Measurements from ENCODE around the gene MYOF.

The MYOF gene, protein sequence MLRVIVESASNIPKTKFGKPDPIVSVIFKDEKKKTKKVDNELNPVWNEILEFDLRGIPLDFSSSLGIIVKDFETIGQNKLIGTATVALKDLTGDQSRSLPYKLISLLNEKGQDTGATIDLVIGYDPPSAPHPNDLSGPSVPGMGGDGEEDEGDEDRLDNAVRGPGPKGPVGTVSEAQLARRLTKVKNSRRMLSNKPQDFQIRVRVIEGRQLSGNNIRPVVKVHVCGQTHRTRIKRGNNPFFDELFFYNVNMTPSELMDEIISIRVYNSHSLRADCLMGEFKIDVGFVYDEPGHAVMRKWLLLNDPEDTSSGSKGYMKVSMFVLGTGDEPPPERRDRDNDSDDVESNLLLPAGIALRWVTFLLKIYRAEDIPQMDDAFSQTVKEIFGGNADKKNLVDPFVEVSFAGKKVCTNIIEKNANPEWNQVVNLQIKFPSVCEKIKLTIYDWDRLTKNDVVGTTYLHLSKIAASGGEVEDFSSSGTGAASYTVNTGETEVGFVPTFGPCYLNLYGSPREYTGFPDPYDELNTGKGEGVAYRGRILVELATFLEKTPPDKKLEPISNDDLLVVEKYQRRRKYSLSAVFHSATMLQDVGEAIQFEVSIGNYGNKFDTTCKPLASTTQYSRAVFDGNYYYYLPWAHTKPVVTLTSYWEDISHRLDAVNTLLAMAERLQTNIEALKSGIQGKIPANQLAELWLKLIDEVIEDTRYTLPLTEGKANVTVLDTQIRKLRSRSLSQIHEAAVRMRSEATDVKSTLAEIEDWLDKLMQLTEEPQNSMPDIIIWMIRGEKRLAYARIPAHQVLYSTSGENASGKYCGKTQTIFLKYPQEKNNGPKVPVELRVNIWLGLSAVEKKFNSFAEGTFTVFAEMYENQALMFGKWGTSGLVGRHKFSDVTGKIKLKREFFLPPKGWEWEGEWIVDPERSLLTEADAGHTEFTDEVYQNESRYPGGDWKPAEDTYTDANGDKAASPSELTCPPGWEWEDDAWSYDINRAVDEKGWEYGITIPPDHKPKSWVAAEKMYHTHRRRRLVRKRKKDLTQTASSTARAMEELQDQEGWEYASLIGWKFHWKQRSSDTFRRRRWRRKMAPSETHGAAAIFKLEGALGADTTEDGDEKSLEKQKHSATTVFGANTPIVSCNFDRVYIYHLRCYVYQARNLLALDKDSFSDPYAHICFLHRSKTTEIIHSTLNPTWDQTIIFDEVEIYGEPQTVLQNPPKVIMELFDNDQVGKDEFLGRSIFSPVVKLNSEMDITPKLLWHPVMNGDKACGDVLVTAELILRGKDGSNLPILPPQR (N-terminal part only)

DNA sequence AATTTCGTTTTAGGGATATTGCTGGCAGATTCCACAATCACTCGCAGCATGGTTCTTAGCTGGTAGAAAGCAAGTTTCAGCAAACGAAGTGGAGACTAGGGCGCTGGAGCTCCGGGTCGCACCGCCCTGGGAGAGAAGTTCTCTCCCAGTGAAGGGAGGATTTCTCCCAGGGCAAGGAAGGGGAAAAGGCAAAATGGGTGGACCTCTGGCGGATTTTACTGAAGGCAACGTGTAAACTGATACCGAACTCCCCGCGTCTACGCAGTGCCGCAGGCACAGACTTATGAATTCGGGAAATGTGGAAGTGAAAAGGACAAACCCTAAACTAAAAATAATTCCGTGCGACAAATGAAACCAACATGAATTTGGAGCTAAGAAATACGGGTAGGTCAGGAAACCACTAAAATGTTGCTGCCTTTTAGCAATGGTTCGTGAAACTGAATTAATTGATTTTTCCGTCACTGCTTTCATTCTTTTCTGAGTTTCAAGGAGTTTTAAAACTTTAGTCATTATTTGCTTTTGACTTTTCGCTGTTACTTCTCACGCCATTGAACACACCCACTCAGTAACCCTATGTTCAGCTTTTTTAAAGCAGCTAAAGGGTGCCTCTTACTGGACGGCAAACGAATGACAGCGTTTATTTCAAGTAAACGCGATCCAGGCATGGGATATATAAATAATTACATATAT, at the start of gene MYOF:
Gene MYOF, minus strand, starts transcription at position 190 of the 690 bp plus-strand sequence. Its CDS starts 140 bp downstream, at position 50.
- peak; percentile 82 for DNase-seq (ENCODE audit: low read depth)

DNA sequence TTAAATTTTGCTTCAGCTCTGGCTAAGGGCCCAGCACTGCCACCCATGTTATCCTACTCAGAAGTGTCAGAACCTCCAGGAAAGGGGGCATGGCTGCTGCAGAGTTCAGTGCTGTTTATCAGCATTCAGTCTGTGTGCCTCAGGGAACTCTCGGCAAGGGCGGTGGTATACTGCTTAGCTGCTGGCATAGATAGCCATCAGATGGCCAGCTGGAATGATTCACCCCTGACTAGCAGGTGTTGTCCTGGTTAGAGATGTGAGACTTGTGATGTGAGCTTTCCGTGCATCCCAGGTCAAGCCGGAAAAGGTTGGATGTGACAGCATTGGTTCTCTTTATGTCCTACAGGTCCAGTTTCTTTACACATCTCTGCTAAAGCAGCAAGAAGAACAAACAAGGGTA, 36.4 kb upstream of the MYOF start:
- no peak for DNase-seq (ENCODE audit: low read depth)

DNA sequence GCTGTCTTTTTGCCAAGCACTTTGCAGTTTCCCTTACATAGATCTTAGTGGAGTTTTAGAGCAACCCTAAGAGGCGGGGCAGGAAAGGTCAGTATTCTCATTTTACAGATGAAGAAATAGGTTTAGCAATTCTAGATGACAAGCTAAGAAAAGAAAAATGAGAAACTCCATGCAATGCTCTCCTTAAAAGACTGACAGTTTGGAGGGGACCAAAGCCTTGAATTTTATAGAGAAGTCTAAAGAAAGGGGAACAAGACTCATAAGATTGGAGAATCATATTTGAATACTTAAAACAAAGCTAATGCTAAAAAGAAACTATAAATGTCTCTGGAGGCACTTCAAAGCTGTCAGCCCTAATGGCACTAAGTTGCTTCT, 33.9 kb upstream of the MYOF start:
- peak; percentile 34 for DNase-seq (ENCODE audit: low read depth)

DNA sequence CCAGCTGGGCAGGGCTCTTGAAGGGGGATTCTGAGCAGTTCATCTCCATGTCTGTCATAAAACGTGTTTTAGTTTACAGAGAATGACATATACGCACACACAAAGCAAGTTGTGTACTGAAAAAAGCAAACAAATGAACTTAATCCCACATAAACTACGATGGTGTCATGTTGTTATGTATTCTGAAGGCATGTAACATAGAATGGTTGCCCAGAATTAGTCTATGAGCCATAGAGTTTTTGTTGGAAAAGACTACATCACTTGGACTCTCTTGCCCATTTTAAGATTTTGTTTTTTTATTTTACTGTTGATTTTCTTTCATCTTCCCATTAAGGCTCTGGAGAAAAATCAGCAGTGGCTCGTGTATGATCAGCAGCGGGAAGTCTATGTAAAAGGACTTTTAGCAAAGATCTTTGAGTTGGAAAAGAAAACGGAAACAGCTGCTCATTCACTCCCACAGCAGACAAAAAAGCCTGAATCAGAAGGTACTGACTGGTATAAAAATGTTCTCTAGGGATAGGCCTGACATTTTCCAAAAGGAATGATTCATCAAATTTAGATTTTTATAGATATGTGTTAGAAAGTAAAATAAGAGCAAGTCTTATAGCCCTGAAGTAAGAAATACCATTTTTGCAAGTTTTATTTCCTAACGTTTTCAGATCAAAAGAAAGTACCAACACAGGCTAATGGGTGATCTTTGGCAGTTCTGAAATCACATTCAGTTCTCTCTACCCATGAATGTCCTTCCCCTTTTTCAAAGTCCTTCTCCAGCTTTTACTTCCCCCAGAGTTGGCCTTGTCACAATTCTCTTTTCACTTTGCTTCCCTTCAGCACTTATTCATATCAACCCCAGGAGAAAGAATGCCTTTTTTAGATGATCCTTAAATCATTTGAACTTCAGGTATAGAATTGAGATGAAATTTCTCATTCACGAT, 33.2 kb upstream of the MYOF start:
- DNase-seq (ENCODE audit: low read depth): peak; percentile 89

- DNase-seq (ENCODE audit: low read depth): no peak
Measured at GRCh38 chr10:93514521-93514920, 32.4 kb upstream of the MYOF start.

DNA sequence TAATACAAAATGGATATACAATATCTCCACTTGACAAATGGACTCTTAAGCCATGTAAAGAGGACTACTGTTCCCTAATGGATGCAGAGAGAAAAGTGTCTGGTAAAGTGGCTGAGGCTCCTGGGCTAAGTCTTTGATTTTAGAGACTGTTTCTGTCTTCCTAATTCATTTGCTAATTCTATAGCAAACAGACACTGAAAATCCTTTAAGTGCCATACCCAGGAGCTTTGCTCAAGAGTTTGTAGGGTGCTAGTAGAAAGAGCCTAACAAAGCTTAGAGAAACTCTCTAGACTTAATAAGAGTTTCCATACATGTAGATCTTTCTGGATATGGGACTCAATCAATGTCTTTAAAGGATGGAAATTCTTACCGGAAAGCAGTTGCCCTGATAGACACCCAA, 31.0 kb upstream of the MYOF start:
- no peak for DNase-seq (ENCODE audit: low read depth)

GRCh38 chr10:93512565-93512964, 30.4 kb upstream of the MYOF start:
- peak; percentile 38 for DNase-seq (ENCODE audit: low read depth)

GRCh38 chr10:93509816-93510215, 27.7 kb upstream of the MYOF start:
- no peak for DNase-seq (ENCODE audit: low read depth)

DNA sequence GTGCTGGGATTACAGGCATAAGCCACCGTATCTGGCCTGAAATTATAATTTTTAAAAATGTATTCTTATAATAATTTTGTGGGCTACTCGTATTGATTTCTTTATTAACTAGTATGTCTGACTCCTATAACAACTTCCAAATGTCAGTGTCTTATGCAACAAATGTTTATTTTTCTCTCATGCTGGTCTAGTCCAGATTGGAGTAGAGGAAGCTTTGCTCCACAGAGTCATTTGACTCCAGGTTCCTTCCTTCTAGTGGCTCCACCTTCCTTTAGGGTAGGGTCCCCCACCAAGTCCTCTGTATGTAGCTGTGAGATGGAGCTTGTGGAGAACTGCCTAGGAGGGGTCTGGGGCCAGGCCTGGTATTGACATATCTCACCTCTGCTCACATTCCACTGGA, 22.9 kb upstream of the MYOF start:
- no peak for DNase-seq (ENCODE audit: low read depth)

DNA sequence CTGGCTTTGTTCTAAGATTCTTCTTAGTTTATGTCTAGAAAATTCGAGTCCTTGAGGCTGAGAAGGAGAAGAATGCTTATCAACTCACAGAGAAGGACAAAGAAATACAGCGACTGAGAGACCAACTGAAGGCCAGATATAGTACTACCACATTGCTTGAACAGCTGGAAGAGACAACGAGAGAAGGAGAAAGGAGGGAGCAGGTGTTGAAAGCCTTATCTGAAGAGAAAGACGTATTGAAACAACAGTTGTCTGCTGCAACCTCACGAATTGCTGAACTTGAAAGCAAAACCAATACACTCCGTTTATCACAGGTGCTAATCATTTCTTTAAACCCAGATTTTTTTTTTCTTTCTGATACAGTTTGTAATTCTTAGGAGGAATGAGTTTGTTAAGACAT, 20.9 kb upstream of the MYOF start:
- DNase-seq (ENCODE audit: low read depth): no peak

GRCh38 chr10:93501650-93502049, 19.5 kb upstream of the MYOF start:
- no peak for DNase-seq (ENCODE audit: low read depth)

DNA sequence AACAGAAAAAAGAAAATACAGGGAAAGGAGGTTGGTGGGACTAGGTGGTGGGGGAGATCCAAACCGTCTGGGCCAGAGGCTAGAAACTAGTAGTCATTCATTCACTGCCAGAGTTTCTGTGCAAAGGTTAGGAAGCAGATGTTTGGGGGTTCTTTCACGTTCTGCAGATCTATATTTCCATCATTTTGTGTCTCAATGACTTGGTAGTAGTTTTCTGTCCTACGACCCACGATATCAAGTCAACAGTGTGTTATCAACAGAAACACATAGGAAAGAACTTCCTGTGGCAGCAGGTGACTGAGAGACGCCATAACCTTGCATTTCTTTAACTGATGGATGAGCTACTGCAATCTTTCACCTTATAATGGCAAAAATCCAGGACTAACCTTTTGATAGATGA, 16.0 kb upstream of the MYOF start:
- no peak for DNase-seq (ENCODE audit: low read depth)

GRCh38 chr10:93496322-93497041, 14.3 kb upstream of the MYOF start, which contains the start of gene CEP55:
Gene CEP55 (plus strand): TSS chr10:93496612. CDS start chr10:93500052, 3,440 bp downstream.
- peak; percentile 86 for DNase-seq (ENCODE audit: low read depth)

DNA sequence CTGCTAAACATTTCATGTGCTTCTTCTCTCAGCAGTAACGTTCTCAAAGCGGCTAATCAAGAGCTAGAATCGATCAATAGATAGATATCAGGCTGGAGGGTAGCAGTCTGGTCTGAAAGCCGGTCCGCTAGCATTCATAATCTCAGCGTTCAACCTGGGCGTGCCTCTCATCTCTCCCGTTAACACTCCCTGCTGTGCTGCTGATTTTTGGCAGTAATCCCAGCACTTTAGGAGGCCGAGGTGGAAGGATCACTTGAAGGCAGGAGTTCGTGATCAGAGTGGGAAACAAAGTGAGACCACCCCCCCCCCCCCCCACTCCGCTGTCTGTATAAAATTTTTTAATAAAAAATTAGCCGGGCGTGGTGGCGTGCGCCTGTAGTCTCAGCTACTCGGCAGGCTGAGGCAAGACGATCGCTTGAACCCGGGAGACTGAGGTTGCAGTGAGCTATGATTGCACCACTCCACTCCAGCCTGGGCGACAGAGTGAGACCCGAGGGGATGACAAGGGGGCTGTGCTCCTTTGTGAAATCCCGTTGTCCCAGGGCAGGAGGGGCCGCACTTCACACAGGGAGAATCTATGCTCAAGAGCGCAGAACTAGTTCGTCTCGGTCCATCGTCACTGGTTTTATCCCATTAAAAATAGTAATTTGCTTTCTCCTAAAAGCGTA, 13.7 kb upstream of the MYOF start:
- DNase-seq (ENCODE audit: low read depth): no peak

DNA sequence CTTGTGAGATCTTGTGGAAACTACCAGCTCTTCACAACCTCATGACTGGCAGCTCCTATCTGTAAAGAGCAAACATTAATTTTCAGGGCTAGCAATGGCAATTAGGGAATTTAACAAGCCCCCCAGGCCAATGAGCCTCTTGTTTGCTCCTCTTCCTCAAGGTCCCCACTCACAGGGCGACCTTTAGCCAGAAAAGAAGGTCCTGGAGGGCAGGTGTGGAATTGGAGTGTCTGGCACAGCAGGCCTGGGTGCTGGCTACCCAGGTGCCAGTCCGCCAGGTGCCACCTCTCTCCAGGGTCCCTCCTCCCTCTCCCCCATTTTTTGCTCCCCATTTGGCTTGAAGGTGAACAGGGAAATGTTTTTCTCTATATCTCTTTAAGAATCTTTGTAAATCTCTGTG, 12.4 kb upstream of the MYOF start:
- no peak for DNase-seq (ENCODE audit: low read depth)

- no peak for DNase-seq (ENCODE audit: low read depth)
Measured at GRCh38 chr10:93493162-93493561, 11.0 kb upstream of the MYOF start.

GRCh38 chr10:93491602-93492121, 9.5 kb upstream of the MYOF start:
- DNase-seq (ENCODE audit: low read depth): no peak

- DNase-seq (ENCODE audit: low read depth): no peak
Measured at GRCh38 chr10:93488956-93489528, 6.9 kb upstream of the MYOF start.

DNA sequence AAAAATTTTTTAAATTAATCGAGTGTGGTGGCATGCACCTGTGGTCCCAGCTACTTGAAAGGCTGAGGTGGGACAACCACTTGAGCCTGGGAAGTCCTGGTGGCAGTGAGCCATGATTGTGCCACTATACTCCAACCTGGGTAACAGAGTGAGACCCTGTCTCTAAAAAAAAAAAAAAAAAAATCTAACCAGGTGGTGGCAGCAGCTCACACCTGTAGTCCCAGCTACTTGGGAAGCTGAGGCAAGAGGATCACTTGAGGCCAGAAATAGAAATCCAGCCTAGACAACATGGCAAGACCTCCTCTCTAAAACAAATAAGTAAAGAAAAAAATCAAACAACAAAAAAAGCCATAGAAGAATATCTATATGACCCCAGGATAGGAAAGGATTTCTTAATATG, 3.6 kb upstream of the MYOF start:
- DNase-seq (ENCODE audit: low read depth): no peak

All from stromal cell of bone marrow (primary cell).